ENCODE data around the gene EMP3.
"Not testable (repeated sequence)": the region's sequence is repeated elsewhere in the genome, so short reads cannot be mapped to it uniquely, and the experiment has no call there.

The EMP3 gene

GRCh38 chr19:48290771-48291488 is 34.4 kb upstream of the EMP3 start:
- TF ChIP-seq CTCF (IDR thresholded peaks at IDR 0.05; ENCODE audit: low read depth, low read length, missing control alignments): peak; percentile 99
- H3K4me3 ChIP-seq (ENCODE audit: low read depth, low read length): peak overlapping the region; percentile 44
- peak; percentile 76 for DNase-seq (ENCODE audit: low read depth)
- in situ Hi-C loops (cut with HindIII; ENCODE audit: low sequenced_read_pairs): no loop called here

- in situ Hi-C loops (cut with HindIII; ENCODE audit: low sequenced_read_pairs); DNase-seq (ENCODE audit: low read depth); H3K4me3 ChIP-seq (ENCODE audit: low read depth, low read length): not testable (repeated sequence)
Observed at GRCh38 chr19:48291489-48291815, 33.9 kb upstream of the EMP3 start.

GRCh38 chr19:48292798-48293197 is 32.6 kb upstream of the EMP3 start:
- TF ChIP-seq CTCF (IDR thresholded peaks at IDR 0.05; ENCODE audit: low read depth, low read length, missing control alignments): no peak
- DNase-seq (ENCODE audit: low read depth): no peak
- in situ Hi-C loops (cut with HindIII; ENCODE audit: low sequenced_read_pairs): no loop called here
- H3K4me3 ChIP-seq (ENCODE audit: low read depth, low read length): no peak overlapping the region

- no peak for DNase-seq (ENCODE audit: low read depth)
- no peak for TF ChIP-seq CTCF (IDR thresholded peaks at IDR 0.05; ENCODE audit: low read depth, low read length, missing control alignments)
- in situ Hi-C loops (cut with HindIII; ENCODE audit: low sequenced_read_pairs): no loop called here
- H3K4me3 ChIP-seq (ENCODE audit: low read depth, low read length): no peak overlapping the region
Observed at GRCh38 chr19:48295458-48295857, 29.9 kb upstream of the EMP3 start.

- no peak overlapping the region for H3K4me3 ChIP-seq (ENCODE audit: low read depth, low read length)
- no peak for DNase-seq (ENCODE audit: low read depth)
- TF ChIP-seq CTCF (IDR thresholded peaks at IDR 0.05; ENCODE audit: low read depth, low read length, missing control alignments): no peak
- in situ Hi-C loops (cut with HindIII; ENCODE audit: low sequenced_read_pairs): no loop called here
Observed at GRCh38 chr19:48296963-48297734, 28.2 kb upstream of the EMP3 start.

GRCh38 chr19:48297975-48298374 is 27.4 kb upstream of the EMP3 start:
- no peak for DNase-seq (ENCODE audit: low read depth)
- no peak overlapping the region for H3K4me3 ChIP-seq (ENCODE audit: low read depth, low read length)
- in situ Hi-C loops (cut with HindIII; ENCODE audit: low sequenced_read_pairs): no loop called here
- TF ChIP-seq CTCF (IDR thresholded peaks at IDR 0.05; ENCODE audit: low read depth, low read length, missing control alignments): no peak
